ENCODE results near the gene MED13. TPM values are rescaled to one million over a fixed set of nuclear protein-coding genes. Genes with fewer than 3 reads are reported as not detected.

The MED13 gene
- total and polyA plus RNA-seq, 2 experiments from 2014 or later: 4.6 to 51.6 TPM

GRCh38 chr17:61908292-61909037 lies 156.6 kb downstream of the MED13 start:
- in situ Hi-C loops (cut with MboI): no loop called here
- WGBS, 2 experiments (ENCODE audit: low coverage in 1 of 2, low lambda C conversion rate in 2 of 2, missing lambda C conversion rate in 2 of 2): 95 to 96% methylated on average over 7 of the region's 7 CpGs
- H3F3A ChIP-seq (ENCODE audit: insufficient read depth): no peaks in the 10 kb centered on the region
- no peaks in the 10 kb centered on the region for H3K9me2 ChIP-seq (ENCODE audit: insufficient read depth)
- H3K9ac ChIP-seq: no peak overlapping the region
- no peak overlapping the region for H2AFZ ChIP-seq
- H3K4me3 ChIP-seq: no peak overlapping the region
- no peaks in the 10 kb centered on the region for H3K4me1 ChIP-seq (ENCODE audit: insufficient read depth)
- H3K4me2 ChIP-seq (ENCODE audit: unreplicated experiment): no peak overlapping the region
- no peaks in the 10 kb centered on the region for H3K27me3 ChIP-seq (replicated peaks; ENCODE audit: insufficient read depth)
- no peaks in the 10 kb centered on the region for H3K79me2 ChIP-seq (ENCODE audit: insufficient read depth)
- H4K20me1 ChIP-seq (ENCODE audit: insufficient read depth): no peaks in the 10 kb centered on the region
- H3K36me3 ChIP-seq (ENCODE audit: low read depth): peaks cover 40% of the 10 kb centered on the region
- TF ChIP-seq EZH2phosphoT487 (IDR thresholded peaks at IDR 0.05; ENCODE audit: insufficient read depth, low read depth) (no peak), EZH2 (IDR thresholded peaks at IDR 0.05; ENCODE audit: insufficient read depth, poor library complexity, severe bottlenecking) (no peak)
- DNase-seq: no peak
- no peaks in the 10 kb centered on the region for H3K9me3 ChIP-seq (ENCODE audit: low read depth)
- no peak overlapping the region for H3K27ac ChIP-seq

- Histone ChIP-seq H3K27me3 (replicated peaks; ENCODE audit: insufficient read depth) (no peaks in the 10 kb centered on the region), H3K9me3 (ENCODE audit: low read depth) (no peaks in the 10 kb centered on the region), H3K9ac (no peak overlapping the region), H3K4me3 (no peak overlapping the region), H3K79me2 (ENCODE audit: insufficient read depth) (no peaks in the 10 kb centered on the region), H3K36me3 (ENCODE audit: low read depth) (peaks cover 44% of the 10 kb centered on the region), H3F3A (ENCODE audit: insufficient read depth) (no peaks in the 10 kb centered on the region), H3K9me2 (ENCODE audit: insufficient read depth) (no peaks in the 10 kb centered on the region), H3K27ac (no peak overlapping the region), H3K4me2 (ENCODE audit: unreplicated experiment) (no peak overlapping the region), H4K20me1 (ENCODE audit: insufficient read depth) (no peaks in the 10 kb centered on the region), H3K4me1 (ENCODE audit: insufficient read depth) (no peaks in the 10 kb centered on the region), H2AFZ (no peak overlapping the region)
- DNase-seq: no peak
- 94 to 95% methylated on average over 5 of the region's 5 CpGs for WGBS, 2 experiments (ENCODE audit: low coverage in 1 of 2, low lambda C conversion rate in 2 of 2, missing lambda C conversion rate in 2 of 2)
- in situ Hi-C loops (cut with MboI): no loop called here
- no peak for TF ChIP-seq EZH2phosphoT487 (IDR thresholded peaks at IDR 0.05; ENCODE audit: insufficient read depth, low read depth)
- no peak for TF ChIP-seq EZH2 (IDR thresholded peaks at IDR 0.05; ENCODE audit: insufficient read depth, poor library complexity, severe bottlenecking)
Observed at GRCh38 chr17:61907361-61907760, 157.7 kb downstream of the MED13 start.

- 95 to 97% methylated on average over 5 of the region's 5 CpGs for WGBS, 2 experiments (ENCODE audit: low coverage in 1 of 2, low lambda C conversion rate in 2 of 2, missing lambda C conversion rate in 2 of 2)
- Histone ChIP-seq H3K4me3 (no peak overlapping the region), H3K9ac (no peak overlapping the region), H3K36me3 (ENCODE audit: low read depth) (peaks cover 32% of the 10 kb centered on the region; the same call in 1 of the 2 replicates), H3K27me3 (replicated peaks; ENCODE audit: insufficient read depth) (no peaks in the 10 kb centered on the region), H3K4me2 (ENCODE audit: unreplicated experiment) (no peak overlapping the region), H3K79me2 (ENCODE audit: insufficient read depth) (no peaks in the 10 kb centered on the region), H3K27ac (no peak overlapping the region), H2AFZ (no peak overlapping the region), H3K9me3 (ENCODE audit: low read depth) (no peaks in the 10 kb centered on the region), H3F3A (ENCODE audit: insufficient read depth) (no peaks in the 10 kb centered on the region), H3K9me2 (ENCODE audit: insufficient read depth) (no peaks in the 10 kb centered on the region), H3K4me1 (ENCODE audit: insufficient read depth) (no peaks in the 10 kb centered on the region), H4K20me1 (ENCODE audit: insufficient read depth) (no peaks in the 10 kb centered on the region)
- TF ChIP-seq EZH2phosphoT487 (IDR thresholded peaks at IDR 0.05; ENCODE audit: insufficient read depth, low read depth): no peak
- TF ChIP-seq EZH2 (IDR thresholded peaks at IDR 0.05; ENCODE audit: insufficient read depth, poor library complexity, severe bottlenecking): no peak
- in situ Hi-C loops (cut with MboI): no loop called here
- no peak for DNase-seq
Observed at GRCh38 chr17:61904094-61904710, 160.9 kb downstream of the MED13 start.

- Histone ChIP-seq H4K20me1 (ENCODE audit: insufficient read depth) (no peaks in the 10 kb centered on the region), H3F3A (ENCODE audit: insufficient read depth) (no peaks in the 10 kb centered on the region), H3K4me1 (ENCODE audit: insufficient read depth) (no peaks in the 10 kb centered on the region), H3K79me2 (ENCODE audit: insufficient read depth) (no peaks in the 10 kb centered on the region), H3K36me3 (ENCODE audit: low read depth) (peaks cover 29% of the 10 kb centered on the region; the same call in 1 of the 2 replicates), H3K27me3 (replicated peaks; ENCODE audit: insufficient read depth) (no peaks in the 10 kb centered on the region), H3K27ac (no peak overlapping the region), H3K4me2 (ENCODE audit: unreplicated experiment) (no peak overlapping the region), H3K9me3 (ENCODE audit: low read depth) (no peaks in the 10 kb centered on the region), H3K9me2 (ENCODE audit: insufficient read depth) (no peaks in the 10 kb centered on the region), H3K9ac (no peak overlapping the region), H2AFZ (no peak overlapping the region), H3K4me3 (no peak overlapping the region)
- 95 to 99% methylated on average over 3 of the region's 3 CpGs for WGBS, 2 experiments (ENCODE audit: low coverage in 1 of 2, low lambda C conversion rate in 2 of 2, missing lambda C conversion rate in 2 of 2)
- TF ChIP-seq EZH2 (IDR thresholded peaks at IDR 0.05; ENCODE audit: insufficient read depth, poor library complexity, severe bottlenecking) (no peak), EZH2phosphoT487 (IDR thresholded peaks at IDR 0.05; ENCODE audit: insufficient read depth, low read depth) (no peak)
- in situ Hi-C loops (cut with MboI): no loop called here
- DNase-seq: no peak
Observed at GRCh38 chr17:61903251-61903650, 161.8 kb downstream of the MED13 start.
